WERI-Rb-1 (cell line): Measurements from ENCODE around the gene KCNJ11.

Source experiments
- DNase-seq: peaks from one replicate; pipeline ENCODE4 v3.0.0-alpha.2; 2020
- H3K27ac ChIP-seq: fragments of 250-450 bp; sonication (Bioruptor Pico); 2 replicates; pipeline ENCODE4 v1.5.1; 2020; ENCODE audit warnings: mild to moderate bottlenecking, moderate library complexity
- H3K27me3 ChIP-seq: fragments of 250-450 bp; sonication (Bioruptor Pico); 2 replicates; pipeline ENCODE4 v1.5.1; 2021; ENCODE audit warnings: mild to moderate bottlenecking, low read depth, moderate library complexity; ENCODE audit not compliant: insufficient read depth, severe bottlenecking
- H3K36me3 ChIP-seq: fragments of 250-450 bp; sonication (Bioruptor Pico); 2 replicates; pipeline ENCODE4 v1.5.1; 2020; ENCODE audit warnings: mild to moderate bottlenecking, moderate library complexity
- H3K4me3 ChIP-seq: 2 replicates; pipeline ENCODE4 v1.5.1; 2011; ENCODE audit warnings: low read depth, mild to moderate bottlenecking, control low read depth, low read length
- H3K9me3 ChIP-seq: fragments of 250-450 bp; sonication (Bioruptor Pico); 2 replicates; pipeline ENCODE4 v1.5.1; 2021; ENCODE audit warnings: mild to moderate bottlenecking, moderate library complexity; ENCODE audit not compliant: severe bottlenecking
- TF ChIP-seq, protein P1 (sequence below): IDR thresholded peaks from 2 replicates; pipeline ENCODE4 v1.5.1; 2011; ENCODE audit warnings: low read depth, mild to moderate bottlenecking, control low read depth, inconsistent platforms, low read length

Gene KCNJ11

DNA sequence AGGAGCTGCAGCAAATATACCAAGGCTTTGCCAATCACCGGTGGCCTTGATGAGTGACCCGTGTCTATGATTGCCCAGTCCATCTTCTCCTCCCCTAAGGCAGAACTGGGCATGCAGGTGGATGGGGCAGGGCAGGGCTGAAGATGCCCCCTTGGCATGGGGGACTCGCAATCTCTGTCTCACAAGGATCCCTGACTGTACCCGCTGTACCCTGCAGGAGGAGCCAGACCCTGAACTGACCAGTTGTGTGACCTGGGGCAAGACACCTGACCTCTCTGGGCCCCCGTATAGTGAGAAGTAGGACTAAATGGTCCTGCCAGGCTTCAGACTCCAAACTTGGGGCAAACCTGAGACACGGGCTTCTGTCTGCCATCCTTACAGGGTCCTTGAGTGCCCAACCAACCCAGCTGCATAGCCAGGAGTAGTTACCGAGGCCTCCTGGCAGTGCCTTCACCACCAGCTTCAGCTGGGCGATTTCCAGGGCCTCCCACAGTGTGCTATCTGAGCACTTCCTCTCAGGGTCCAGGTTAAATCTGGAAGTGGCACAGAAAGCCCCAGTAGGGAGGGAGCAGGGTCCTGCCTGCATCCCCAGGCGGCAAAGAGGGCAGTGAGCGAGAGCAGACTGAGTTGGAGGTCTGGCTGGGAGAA lies 6.4 kb upstream of the KCNJ11 start:
- Histone ChIP-seq H3K9me3 (no peaks in the 10 kb centered on the region), H3K4me3 (no peak overlapping the region), H3K27me3 (no peaks in the 10 kb centered on the region), H3K27ac (no peak overlapping the region), H3K36me3 (peaks cover 16% of the 10 kb centered on the region; the same call in 1 of the 2 replicates)
- no peak for DNase-seq
- TF ChIP-seq, protein P1, sequence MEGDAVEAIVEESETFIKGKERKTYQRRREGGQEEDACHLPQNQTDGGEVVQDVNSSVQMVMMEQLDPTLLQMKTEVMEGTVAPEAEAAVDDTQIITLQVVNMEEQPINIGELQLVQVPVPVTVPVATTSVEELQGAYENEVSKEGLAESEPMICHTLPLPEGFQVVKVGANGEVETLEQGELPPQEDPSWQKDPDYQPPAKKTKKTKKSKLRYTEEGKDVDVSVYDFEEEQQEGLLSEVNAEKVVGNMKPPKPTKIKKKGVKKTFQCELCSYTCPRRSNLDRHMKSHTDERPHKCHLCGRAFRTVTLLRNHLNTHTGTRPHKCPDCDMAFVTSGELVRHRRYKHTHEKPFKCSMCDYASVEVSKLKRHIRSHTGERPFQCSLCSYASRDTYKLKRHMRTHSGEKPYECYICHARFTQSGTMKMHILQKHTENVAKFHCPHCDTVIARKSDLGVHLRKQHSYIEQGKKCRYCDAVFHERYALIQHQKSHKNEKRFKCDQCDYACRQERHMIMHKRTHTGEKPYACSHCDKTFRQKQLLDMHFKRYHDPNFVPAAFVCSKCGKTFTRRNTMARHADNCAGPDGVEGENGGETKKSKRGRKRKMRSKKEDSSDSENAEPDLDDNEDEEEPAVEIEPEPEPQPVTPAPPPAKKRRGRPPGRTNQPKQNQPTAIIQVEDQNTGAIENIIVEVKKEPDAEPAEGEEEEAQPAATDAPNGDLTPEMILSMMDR: no peak

DNA sequence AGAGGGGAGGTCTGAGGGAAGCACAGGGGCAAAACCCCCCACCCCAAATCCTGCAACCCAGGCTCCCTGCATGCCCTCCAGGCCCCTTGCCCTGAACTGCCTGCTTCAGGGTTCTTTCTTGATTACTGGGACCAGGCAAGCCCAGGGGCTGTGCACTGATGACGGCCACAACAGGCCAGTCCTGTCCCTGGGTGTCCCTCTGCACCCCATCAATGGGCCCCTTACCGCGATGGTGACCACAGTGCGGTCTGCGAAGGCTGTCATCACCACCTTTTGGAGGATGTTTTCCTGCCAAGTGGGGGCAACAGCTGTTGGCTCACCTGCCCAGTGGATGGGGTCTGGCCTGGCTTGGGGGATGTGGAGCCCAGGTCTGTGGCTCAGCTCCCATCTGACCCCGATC lies 5.0 kb upstream of the KCNJ11 start:
- Histone ChIP-seq H3K27ac (no peak overlapping the region), H3K36me3 (peaks cover 10% of the 10 kb centered on the region; the same call in 1 of the 2 replicates), H3K9me3 (no peaks in the 10 kb centered on the region), H3K4me3 (no peak overlapping the region), H3K27me3 (no peaks in the 10 kb centered on the region)
- DNase-seq: no peak
- TF ChIP-seq, protein P1: no peak

DNA sequence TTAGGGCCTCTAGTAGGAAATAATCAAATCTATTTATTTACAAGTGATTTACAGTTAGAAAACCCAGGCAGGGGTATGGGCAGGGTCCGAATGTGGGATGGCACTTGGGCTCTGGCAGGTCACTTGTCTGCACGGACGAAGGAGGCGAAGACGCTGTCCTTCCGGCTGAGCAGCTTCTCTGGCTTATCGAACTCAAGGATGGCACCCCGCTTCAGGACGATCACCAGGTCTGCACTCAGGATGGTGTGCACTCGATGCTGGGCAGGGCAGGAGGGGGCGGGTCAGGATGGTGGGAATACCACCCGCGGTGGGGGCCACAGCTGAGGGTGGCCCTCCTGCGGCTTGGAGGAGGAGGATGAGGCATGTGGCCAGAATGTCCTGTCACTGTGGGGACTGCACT lies 4.4 kb upstream of the KCNJ11 start:
- Histone ChIP-seq H3K4me3 (no peak overlapping the region), H3K9me3 (no peaks in the 10 kb centered on the region), H3K36me3 (peaks cover 10% of the 10 kb centered on the region; the same call in 1 of the 2 replicates), H3K27ac (no peak overlapping the region), H3K27me3 (no peaks in the 10 kb centered on the region)
- DNase-seq: no peak
- TF ChIP-seq, protein P1: no peak

DNA sequence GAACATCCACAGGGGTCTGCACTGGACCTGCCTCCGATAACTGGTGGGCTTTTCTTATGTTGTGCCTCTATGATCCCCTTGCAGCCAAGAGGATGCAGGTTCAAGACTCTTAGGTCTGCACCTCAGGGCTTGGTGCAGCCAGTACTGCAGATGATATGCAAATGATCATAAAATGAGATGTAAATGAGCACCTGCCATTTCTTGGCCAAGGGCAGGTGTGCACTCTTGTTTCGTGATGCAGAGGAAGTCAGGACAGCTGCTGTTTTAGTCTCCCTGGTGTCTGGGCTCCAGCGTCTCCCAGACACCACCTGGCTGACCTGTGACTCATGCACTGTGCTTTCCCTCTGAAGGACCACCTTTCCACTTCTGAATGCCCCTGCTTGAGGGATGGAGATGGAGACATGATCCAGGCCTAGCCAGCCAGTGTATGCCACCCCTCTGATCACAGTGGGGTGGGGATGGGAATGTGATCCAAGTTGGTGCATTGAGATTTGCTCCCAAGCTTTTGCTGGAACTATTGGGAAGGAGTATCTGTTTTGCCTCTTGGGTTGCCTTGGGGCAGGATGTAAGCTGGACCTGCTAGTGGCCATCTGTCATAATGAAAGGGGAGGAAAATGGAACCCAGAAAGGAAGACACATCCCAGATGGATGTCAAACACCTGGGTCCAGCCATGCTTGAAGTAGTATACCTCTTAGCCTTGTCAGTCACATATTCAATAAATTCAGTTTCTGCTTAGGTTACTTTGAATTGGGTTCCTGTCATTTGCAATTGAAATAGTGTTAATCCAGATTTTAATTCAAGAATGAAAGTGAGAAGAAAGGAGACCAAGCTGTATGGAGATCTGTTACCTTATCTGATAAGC lies 3.3 kb upstream of the KCNJ11 start:
- no peak overlapping the region for H3K4me3 ChIP-seq
- H3K27me3 ChIP-seq: no peaks in the 10 kb centered on the region
- DNase-seq: no peak
- peaks cover 13% of the 10 kb centered on the region for H3K36me3 ChIP-seq
- TF ChIP-seq, protein P1: no peak
- H3K27ac ChIP-seq: no peak overlapping the region
- H3K9me3 ChIP-seq: no peaks in the 10 kb centered on the region

DNA sequence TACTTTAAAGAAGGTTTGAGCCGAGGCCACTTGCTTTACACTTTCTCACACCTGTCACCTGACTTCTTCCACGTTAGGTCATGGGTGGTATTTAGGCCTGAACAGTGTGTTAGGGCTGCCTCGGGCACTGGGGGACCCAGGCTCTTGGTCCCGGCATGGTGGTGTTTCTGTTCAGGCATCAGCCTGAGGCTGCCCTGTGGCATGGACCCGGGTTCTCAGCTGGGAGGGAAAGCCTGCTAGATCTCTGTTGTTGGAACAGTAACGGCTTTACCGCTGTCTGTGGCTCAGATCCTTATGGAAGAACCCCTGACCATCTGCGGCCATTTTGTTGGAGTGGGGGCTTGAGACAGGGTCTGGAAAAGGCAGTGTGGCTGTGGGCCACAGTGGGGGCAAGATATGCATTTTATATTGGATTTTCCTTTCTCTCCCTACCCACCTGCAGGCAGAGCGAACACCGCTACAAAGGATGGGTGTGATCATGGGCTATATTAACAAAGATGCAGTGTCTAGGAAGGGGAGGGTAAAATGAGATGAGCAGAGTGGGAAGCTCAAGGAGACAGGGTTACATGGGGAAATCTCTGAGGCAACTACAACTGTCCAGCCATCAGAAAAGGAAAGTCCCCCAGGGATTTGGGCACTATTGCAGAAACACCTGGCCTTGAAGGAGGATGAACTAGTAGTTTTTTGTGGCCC lies 1.6 kb upstream of the KCNJ11 start:
- H3K27ac ChIP-seq: peak overlapping the region; percentile 81
- peaks cover 11% of the 10 kb centered on the region for H3K36me3 ChIP-seq
- H3K27me3 ChIP-seq: no peaks in the 10 kb centered on the region
- peak overlapping the region; percentile 62 for H3K4me3 ChIP-seq
- TF ChIP-seq, protein P1: no peak
- no peak for DNase-seq
- no peaks in the 10 kb centered on the region for H3K9me3 ChIP-seq
